Epithelial cell of proximal tubule (primary cell): ENCODE data around the gene PIGT. TPM values are rescaled to one million over a fixed set of nuclear protein-coding genes. Genes with fewer than 3 reads are reported as not detected.
"Not testable (repeated sequence)": the region's sequence is repeated elsewhere in the genome, so short reads cannot be mapped to it uniquely, and the experiment has no call there.

Experiments used
- DNase-seq: peaks from one replicate; pipeline ENCODE4 v3.0.0-alpha.2; 2011; ENCODE audit warnings: low read depth
- H3K4me3 ChIP-seq: 2 replicates; pipeline ENCODE4 v1.5.1; 2011; ENCODE audit warnings: low read depth, mild to moderate bottlenecking, low read length
- CTCF ChIP-seq: conservative IDR thresholded peaks from 2 replicates; pipeline ENCODE4 v1.5.1; 2012; ENCODE audit warnings: low read depth, mild to moderate bottlenecking, low read length
- total RNA-seq: library from RNA; depleted of rRNA; stranded (reverse); fragments of >200 nt; gene quantifications from 2 replicates; pipeline ENCODE4 v1.2.3, GENCODE V29; 2015

Gene PIGT
- total RNA-seq, 1 donor from 2014 or later, result 59.9 TPM

DNA sequence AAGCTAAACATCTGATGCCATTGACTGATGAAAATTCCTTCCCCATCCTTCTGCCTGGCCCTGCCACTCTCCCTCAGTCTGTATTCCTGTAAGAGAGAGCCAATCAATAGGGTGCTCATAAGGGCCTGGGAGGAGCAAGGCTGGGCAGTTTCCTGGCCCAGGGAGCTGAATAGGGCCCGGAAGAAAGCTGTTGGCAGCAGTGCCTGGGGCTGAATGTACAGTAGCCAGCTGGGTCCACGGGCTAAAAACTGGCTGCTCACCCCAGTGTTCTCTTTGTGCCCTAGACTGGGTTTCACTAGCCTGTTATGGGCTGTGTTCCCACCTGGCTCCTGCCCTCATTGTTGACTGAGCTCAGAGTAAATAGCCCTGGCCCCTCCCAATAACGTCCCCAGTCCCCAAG, 51.9 kb downstream of the PIGT start:
- TF ChIP-seq CTCF, result no peak
- DNase-seq, result no peak
- no peak overlapping the region for H3K4me3 ChIP-seq

GRCh38 chr20:45469336-45470261, 53.7 kb downstream of the PIGT start, which contains the start of gene WFDC2:
WFDC2 (plus strand) TSS chr20:45469753; CDS start chr20:45469782, 29 bp downstream.
- DNase-seq, result no peak
- peak; percentile 28 for TF ChIP-seq CTCF
- peak within 1 kb of the TSS; percentile 54 for H3K4me3 ChIP-seq

- no peak for TF ChIP-seq CTCF
- DNase-seq, result no peak
- peak overlapping the region; percentile 54 for H3K4me3 ChIP-seq
Measured at GRCh38 chr20:45470262-45470931, 54.5 kb downstream of the PIGT start.

GRCh38 chr20:45470937-45471336, 55.0 kb downstream of the PIGT start:
- peak overlapping the region; percentile 54 for H3K4me3 ChIP-seq
- peak; percentile 30 for TF ChIP-seq CTCF
- DNase-seq, result no peak

GRCh38 chr20:45472286-45472685, 56.3 kb downstream of the PIGT start:
- DNase-seq, result not testable (repeated sequence)

More at GRCh38 chr20:45472286-45472685, 56.3 kb downstream of the PIGT start:
- not testable (repeated sequence) for H3K4me3 ChIP-seq

Other genes starting within 250 kb of the PIGT start
- gene PI3, start 241.2 kb upstream of the PIGT start, total RNA-seq, result not detected in 2 replicates
- not detected in 2 replicates for gene SEMG1, start 209.1 kb upstream of the PIGT start, total RNA-seq
- not detected in 2 replicates for gene SEMG2, start 194.8 kb upstream of the PIGT start, total RNA-seq
- 20.5 and 68.1 TPM in 2 replicates for gene SLPI, start 161.6 kb upstream of the PIGT start, total RNA-seq
- not detected in 2 replicates for gene RBPJL, start 109.3 kb upstream of the PIGT start, total RNA-seq
- not detected in 2 replicates for gene MATN4, start 107.8 kb upstream of the PIGT start, total RNA-seq
- 153 and 239 TPM in 2 replicates for gene SDC4, start 67.7 kb upstream of the PIGT start, total RNA-seq
- 22.6 and 30.3 TPM in 2 replicates for gene SYS1, start 53.0 kb upstream of the PIGT start, total RNA-seq
- not detected in 2 replicates for gene TP53TG5, start 37.8 kb upstream of the PIGT start, total RNA-seq
- 49.6 and 55.2 TPM in 2 replicates for gene DBNDD2, start 7.9 kb upstream of the PIGT start, total RNA-seq
- 14.7 and 53.3 TPM in 2 replicates for gene WFDC2, start 53.6 kb downstream of the PIGT start, total RNA-seq
- not detected in 2 replicates for gene SPINT3, start 99.5 kb downstream of the PIGT start, total RNA-seq
- not detected in 2 replicates for gene WFDC6, start 123.3 kb downstream of the PIGT start, total RNA-seq
- not detected in 2 replicates for gene EPPIN, start 131.3 kb downstream of the PIGT start, total RNA-seq
- gene WFDC8, start 163.1 kb downstream of the PIGT start, total RNA-seq, result not detected in 2 replicates
- gene WFDC10A, start 213.6 kb downstream of the PIGT start, total RNA-seq, result not detected in 2 replicates
- not detected in 2 replicates for gene WFDC9, start 215.1 kb downstream of the PIGT start, total RNA-seq